Measurements from ENCODE around the gene PSMD2.
A peak's percentile ranks its signal among the peaks of the same experiment; 100 is the strongest.

The PSMD2 gene

DNA sequence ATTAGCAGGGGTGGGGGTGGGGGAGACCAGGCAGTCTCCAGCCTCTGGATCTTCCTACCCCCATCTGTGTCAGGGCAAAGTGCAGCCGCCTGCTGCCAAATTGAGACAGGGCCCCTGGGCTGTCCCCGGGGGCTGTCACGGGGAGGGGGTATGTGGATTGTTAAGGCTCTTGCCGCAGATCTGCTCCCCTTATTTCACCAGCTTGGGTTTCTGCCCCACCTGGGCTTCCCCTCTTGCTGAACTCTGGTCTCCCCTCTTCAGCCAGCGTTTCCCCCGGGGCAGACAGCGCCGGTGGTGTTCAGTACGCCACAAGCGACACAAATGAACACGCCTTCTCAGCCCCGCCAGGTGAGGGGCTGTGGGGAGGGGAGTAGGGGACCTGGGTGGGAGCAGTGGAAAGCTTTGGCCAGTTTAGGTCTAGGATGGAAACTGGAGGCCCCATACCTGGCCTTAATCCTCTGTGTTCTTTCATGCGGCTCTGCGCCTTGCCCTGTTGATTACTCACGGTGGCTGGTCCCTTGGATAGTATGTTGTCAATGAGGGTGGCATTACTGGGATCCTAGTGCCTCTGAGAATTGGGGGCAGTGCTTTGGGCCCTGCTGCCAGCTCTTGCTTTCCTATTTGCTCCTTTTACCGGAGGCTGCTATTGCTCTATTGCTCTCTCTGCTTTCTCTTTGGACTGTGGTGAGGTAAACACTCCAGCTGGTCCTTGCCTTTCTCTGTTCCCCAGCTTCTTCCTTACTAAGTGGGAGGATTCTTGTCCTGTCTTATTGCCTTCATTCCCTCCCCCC, 17.0 kb downstream of the PSMD2 start:
- no peak for DNase-seq (ENCODE audit: low read depth, low spot score)
- H3K27ac ChIP-seq, result peak overlapping the region; percentile 95

DNA sequence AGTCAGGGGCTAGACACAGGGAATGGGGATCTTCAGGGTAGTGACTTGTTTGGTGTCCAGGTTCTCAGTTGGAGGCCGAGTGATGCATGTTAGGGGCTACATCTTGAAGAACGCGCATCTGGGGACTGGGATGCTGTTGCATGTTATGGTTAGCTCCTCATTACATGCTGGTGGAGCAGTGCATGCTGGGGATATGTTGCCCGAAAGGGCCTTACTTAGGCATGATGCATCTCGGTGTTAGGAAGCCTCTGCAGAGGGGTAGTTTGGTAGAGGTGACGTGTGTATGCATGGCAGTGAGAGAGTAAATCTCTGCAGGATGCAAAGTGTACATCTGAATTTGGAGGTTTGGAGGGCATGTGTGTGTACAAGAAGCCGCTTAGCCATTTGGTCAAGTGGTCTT, 17.8 kb downstream of the PSMD2 start:
- H3K27ac ChIP-seq, result peak overlapping the region; percentile 95
- DNase-seq (ENCODE audit: low read depth, low spot score), result no peak

DNA sequence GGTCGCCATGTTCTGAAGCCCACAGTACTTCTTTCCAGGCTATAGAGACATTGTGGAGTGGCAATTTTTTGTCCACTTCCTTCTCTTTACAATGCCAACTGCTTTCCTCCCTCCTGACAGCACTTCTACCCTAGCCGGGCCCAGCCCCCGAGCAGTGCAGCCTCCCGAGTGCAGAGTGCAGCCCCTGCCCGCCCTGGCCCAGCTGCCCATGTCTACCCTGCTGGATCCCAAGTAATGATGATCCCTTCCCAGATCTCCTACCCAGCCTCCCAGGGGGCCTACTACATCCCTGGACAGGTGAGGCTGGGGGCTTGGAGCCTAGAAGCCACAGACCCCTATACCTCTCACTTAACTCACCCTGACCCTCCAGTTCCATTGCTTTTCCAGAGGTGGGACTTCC, 18.2 kb downstream of the PSMD2 start:
- peak overlapping the region; percentile 95 for H3K27ac ChIP-seq
- no peak for DNase-seq (ENCODE audit: low read depth, low spot score)

- H3K27ac ChIP-seq, result peak overlapping the region; percentile 95
These were observed 21.0 kb downstream of the PSMD2 start for GRCh38 chr3:184320104-184320445.

DNA sequence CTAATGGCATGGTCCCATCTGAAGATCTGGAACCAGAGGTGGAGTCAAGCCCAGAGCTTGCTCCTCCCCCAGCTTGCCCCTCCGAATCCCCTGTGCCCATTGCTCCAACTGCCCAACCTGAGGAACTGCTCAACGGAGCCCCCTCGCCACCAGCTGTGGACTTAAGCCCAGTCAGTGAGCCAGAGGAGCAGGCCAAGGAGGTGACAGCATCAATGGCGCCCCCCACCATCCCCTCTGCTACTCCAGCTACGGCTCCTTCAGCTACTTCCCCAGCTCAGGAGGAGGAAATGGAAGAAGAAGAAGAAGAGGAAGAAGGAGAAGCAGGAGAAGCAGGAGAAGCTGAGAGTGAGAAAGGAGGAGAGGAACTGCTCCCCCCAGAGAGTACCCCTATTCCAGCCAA, 22.6 kb downstream of the PSMD2 start:
- H3K27ac ChIP-seq, result peak overlapping the region; percentile 6
- no peak for DNase-seq (ENCODE audit: low read depth, low spot score)

More at GRCh38 chr3:184320104-184320445, 21.0 kb downstream of the PSMD2 start:
- no peak for DNase-seq (ENCODE audit: low read depth, low spot score)

DNA sequence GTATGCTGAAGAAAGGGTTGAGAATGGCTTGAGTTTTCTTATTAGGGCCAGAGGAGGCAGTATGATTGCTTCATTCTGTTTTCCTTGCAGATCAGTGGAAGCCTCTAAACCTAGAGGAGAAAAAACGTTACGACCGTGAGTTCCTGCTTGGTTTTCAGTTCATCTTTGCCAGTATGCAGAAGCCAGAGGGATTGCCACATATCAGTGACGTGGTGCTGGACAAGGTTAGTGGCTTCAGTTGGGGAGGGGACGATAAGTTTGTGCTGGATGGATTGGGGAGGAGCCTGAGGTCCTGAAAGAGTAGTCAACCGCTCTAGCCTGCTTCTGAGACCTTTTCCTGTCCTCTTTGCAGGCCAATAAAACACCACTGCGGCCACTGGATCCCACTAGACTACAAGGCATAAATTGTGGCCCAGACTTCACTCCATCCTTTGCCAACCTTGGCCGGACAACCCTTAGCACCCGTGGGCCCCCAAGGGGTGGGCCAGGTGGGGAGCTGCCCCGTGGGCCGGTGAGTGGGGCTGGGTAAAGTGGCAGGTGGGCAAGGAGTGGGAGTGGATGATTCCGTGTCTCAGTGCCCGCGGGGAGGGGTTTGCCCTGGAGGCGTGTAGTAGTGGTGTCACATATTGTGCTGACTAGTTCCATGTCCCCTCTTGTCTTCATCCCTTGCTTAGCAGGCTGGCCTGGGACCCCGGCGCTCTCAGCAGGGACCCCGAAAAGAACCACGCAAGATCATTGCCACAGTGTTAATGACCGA, 23.9 kb downstream of the PSMD2 start:
- H3K27ac ChIP-seq, result peak overlapping the region; percentile 6

GRCh38 chr3:184323696-184324095, 24.7 kb downstream of the PSMD2 start:
- no peak for DNase-seq (ENCODE audit: low read depth, low spot score)
- H3K27ac ChIP-seq, result no peak overlapping the region

More for the DNA sequence above, 23.9 kb downstream of the PSMD2 start:
- DNase-seq (ENCODE audit: low read depth, low spot score), result no peak

DNA sequence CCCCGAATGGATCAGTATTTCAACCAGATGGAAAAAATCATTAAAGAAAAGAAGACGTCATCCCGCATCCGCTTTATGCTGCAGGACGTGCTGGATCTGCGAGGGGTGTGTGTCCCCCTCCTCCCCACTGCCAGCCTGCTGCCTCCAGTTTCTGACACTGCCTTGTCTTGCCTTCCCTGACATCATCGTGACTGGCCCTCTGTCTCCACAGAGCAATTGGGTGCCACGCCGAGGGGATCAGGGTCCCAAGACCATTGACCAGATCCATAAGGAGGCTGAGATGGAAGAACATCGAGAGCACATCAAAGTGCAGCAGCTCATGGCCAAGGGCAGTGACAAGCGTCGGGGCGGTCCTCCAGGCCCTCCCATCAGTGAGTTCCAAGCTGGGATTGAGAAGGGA, 26.2 kb downstream of the PSMD2 start:
- peak overlapping the region; percentile 21 for H3K27ac ChIP-seq
- no peak for DNase-seq (ENCODE audit: low read depth, low spot score)

- H3K27ac ChIP-seq, result peak overlapping the region; percentile 21
- no peak for DNase-seq (ENCODE audit: low read depth, low spot score)
These were observed 26.8 kb downstream of the PSMD2 start for GRCh38 chr3:184325715-184326369.

DNA sequence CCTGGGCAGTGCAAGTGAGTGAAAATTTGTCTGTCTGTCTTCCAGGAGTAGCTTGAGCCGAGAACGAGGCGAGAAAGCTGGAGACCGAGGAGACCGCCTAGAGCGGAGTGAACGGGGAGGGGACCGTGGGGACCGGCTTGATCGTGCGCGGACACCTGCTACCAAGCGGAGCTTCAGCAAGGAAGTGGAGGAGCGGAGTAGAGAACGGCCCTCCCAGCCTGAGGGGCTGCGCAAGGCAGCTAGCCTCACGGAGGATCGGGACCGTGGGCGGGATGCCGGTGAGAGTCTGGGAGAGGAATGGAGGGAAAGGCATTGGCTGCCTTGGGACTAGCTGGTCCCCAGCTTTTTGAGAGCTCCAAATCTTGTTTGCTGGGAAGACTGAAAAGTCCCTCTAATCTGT, 28.1 kb downstream of the PSMD2 start:
- H3K27ac ChIP-seq, result no peak overlapping the region
- no peak for DNase-seq (ENCODE audit: low read depth, low spot score)

- DNase-seq (ENCODE audit: low read depth, low spot score), result no peak
- H3K27ac ChIP-seq, result peak overlapping the region; percentile 97
These were observed 29.5 kb downstream of the PSMD2 start for GRCh38 chr3:184328516-184328915.

DNA sequence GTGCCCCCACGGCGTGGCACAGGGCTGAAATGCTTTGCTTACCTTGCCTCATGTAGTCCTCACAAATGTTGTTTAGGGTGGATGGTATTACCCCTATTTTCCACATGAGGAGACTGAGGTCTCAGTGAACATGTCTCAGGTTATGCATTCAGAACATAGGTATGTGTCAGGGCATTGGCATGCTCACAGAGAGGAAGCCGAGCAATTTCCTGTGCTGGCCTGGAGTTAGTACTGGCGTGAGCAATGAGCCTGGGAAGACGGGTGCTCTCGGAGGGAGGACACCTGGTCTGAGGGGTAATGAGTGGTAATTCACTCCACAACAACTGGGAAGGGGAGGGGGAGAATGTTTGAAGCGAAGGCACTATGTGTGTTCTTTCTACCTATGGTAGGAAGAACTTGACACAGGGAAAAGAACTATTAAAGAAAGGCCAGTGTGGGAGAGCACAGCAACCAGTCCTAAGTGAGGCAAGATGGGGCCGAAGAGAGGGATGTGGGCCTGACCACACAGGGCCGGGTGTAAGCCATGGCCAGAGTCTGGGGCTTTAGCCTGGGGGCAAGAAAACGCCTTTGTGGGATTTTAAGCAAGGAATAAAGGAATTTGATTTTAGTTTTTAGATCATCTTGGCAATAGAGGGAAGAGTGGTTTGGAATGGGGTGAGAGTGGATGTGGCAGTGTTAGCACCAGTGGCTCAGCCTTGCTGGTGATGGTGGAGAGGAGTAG, 33.5 kb downstream of the PSMD2 start:
- H3K27ac ChIP-seq, result peak overlapping the region; percentile 97
- DNase-seq (ENCODE audit: low read depth, low spot score), result peak; percentile 80

GRCh38 chr3:184333190-184333589, 34.1 kb downstream of the PSMD2 start:
- H3K27ac ChIP-seq, result peak overlapping the region; percentile 97
- no peak for DNase-seq (ENCODE audit: low read depth, low spot score)

- peak overlapping the region; percentile 97 for H3K27ac ChIP-seq
- DNase-seq (ENCODE audit: low read depth, low spot score), result no peak
These were observed 34.7 kb downstream of the PSMD2 start for GRCh38 chr3:184333700-184334099.

DNA sequence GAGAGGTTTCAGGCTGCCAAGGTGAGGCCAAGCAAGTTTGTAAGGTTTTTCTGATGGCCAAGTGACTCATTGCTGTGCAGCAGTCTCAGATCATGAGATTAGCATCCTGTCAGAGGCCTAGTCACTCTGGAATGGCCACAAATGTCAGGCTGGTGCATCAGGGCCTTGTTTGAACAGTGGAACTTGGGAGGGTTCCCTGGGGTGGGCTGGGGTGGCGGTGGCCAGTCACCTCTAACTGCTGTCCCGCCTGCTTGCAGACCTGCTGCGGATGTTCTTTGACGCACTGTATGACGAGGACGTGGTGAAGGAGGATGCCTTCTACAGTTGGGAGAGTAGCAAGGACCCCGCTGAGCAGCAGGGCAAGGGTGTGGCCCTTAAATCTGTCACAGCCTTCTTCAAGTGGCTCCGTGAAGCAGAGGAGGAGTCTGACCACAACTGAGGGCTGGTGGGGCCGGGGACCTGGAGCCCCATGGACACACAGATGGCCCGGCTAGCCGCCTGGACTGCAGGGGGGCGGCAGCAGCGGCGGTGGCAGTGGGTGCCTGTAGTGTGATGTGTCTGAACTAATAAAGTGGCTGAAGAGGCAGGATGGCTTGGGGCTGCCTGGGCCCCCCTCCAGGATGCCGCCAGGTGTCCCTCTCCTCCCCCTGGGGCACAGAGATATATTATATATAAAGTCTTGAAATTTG, 35.6 kb downstream of the PSMD2 start:
- DNase-seq (ENCODE audit: low read depth, low spot score), result peak; percentile 72
- H3K27ac ChIP-seq, result peak overlapping the region; percentile 97

- no peak for DNase-seq (ENCODE audit: low read depth, low spot score)
- peak overlapping the region; percentile 97 for H3K27ac ChIP-seq
These were observed 36.2 kb downstream of the PSMD2 start for GRCh38 chr3:184335291-184335660.

DNA sequence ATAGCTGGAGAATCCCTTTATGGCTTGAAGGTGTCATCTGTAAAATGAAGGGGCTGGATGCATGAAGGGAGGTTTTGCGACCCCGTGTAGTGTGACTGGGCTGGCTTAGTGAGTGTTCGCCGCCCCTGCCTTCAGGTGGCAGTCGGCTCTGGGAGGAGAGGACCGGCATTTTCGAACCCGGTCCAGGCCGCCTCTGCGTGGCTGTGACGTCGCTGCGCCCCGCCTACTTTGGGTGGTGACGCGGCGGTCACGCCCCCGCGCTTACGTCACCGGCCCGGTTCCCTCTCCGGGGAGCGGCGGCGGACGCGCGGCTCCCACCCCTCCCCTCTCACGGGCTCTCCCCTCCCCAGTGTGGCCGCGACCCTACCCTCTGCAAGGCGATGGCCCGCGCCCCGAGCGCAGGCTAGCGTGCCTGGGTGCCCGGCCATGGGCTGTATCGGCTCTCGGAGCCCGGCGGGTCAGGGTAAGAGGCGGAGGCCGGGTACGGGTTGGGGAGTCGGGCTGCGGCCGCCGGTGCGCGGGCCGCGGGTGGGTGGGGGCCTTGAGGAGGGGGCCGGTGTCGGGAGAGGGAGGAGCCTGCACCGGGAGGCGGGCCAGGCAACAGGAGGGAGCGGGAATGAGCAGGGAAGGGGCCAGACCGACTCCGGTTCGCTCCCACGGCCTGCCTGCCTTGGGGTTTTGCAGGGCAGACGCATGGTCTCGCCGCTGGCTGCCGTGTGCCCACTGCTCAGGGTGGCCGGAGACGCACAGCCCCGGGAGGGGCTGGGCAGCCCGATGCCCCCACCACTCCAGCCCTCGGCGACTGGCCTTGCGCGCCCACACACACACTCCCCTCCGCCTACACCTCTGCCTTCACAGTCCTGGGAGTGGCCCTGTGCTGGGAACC, 36.9 kb downstream of the PSMD2 start:
- peak overlapping the region; percentile 97 for H3K27ac ChIP-seq
- DNase-seq (ENCODE audit: low read depth, low spot score), result no peak

GRCh38 chr3:184336547-184337398, 37.7 kb downstream of the PSMD2 start:
- DNase-seq (ENCODE audit: low read depth, low spot score), result no peak
- H3K27ac ChIP-seq, result peak overlapping the region; percentile 97

Data from epithelial cell of prostate (primary cell).